ENCODE measurements around the gene HIF1A.
A peak's percentile ranks its signal among the peaks of the same experiment; 100 is the strongest.
"Not testable (repeated sequence)": the region's sequence is repeated elsewhere in the genome, so short reads cannot be mapped to it uniquely, and the experiment has no call there.

Gene HIF1A

GRCh38 chr14:61708693-61709092 is 13.4 kb downstream of the HIF1A start:
- not testable (repeated sequence) for DNase-seq (ENCODE audit: low spot score)

- no peak for DNase-seq (ENCODE audit: low spot score)
These were observed 15.8 kb downstream of the HIF1A start for GRCh38 chr14:61710853-61711817.

- DNase-seq (ENCODE audit: low spot score): no peak
These were observed 16.8 kb downstream of the HIF1A start for GRCh38 chr14:61712137-61712536.

DNA sequence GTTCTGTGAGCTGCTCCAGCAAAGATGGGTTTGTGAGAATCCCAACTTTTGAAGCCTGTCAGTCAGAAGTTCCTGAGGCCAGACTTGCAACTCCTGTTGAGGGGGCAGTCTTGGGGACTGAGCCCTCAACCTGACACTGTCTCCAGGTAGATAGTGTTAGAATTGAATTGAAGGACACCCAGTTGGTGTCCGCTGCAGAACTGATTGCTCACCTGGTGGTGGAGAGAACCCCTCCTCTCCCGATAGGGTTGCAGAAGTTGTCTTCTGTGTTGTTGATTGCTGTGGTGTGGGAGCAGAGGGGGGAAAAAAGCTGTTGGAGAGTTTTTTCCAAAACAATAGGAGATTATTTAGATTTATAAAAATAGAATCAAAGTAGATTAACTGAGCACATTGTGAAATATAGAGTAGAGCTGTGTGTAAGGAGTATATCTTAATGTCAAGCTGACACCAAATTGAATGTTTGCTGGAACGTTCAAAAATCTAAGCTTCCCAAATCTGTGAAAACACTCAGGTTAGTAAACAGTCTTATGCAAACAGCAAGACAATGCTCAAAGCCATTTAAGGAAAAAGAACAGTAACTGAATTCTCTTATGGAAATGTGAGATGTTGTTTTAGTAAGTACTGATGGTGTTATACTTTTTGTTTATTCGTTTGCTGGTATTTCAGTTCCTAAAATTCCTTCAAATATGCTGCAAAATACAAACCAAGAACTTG is 18.6 kb downstream of the HIF1A start:
- DNase-seq (ENCODE audit: low spot score): no peak

DNA sequence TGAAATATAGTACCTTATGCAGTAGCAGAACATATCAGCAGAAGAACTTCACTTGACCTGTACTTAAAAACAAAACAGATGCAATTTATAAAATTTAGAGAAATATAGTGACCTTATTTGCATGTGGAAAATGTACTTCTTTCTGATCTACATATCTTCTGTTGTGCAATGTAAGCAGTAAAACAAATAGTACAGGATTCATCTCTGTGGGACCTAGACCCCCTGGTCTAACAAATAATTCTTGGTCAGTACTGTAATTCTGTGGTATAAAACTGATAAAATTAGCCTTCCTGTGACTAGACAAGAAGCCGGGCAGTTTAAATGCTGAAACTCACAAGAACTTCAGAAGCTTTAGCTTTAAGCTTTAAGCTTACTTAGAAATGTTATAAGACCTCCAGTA is 21.6 kb downstream of the HIF1A start:
- DNase-seq (ENCODE audit: low spot score): no peak

- no peak for DNase-seq (ENCODE audit: low spot score)
These were observed 22.7 kb downstream of the HIF1A start for GRCh38 chr14:61718039-61718438.

- DNase-seq (ENCODE audit: low spot score): peak; percentile 31
These were observed 24.3 kb downstream of the HIF1A start for GRCh38 chr14:61719344-61720293.

DNA sequence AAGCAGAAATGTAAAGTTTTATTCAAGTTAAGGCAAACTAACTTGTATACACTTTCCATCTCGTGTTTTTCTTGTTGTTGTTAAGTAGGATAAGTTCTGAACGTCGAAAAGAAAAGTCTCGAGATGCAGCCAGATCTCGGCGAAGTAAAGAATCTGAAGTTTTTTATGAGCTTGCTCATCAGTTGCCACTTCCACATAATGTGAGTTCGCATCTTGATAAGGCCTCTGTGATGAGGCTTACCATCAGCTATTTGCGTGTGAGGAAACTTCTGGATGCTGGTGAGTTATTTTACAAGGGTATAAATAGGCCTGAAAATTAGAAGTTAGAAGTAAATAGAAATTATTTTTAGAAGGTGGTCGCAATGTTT is 25.0 kb downstream of the HIF1A start:
- DNase-seq (ENCODE audit: low spot score): no peak

DNA sequence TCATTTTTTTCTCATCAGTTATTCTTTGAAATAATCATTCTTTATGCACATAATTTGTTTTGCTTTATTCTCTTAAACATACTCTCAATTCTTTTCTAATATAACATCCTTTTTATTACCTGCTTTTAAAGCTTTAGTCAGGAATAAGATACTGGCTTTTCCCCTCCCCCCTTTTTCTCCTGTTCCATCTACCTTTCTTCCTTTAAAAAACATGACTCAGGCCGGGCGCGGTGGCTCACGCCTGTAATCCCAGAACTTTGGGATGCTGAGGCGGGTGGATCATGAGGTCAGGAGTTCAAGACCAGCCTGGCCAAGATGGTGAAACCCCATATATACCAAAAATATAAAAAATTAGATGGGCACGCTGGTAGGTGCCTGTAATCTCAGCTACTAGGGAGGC is 25.4 kb downstream of the HIF1A start:
- no peak for DNase-seq (ENCODE audit: low spot score)

GRCh38 chr14:61724133-61724532 is 28.8 kb downstream of the HIF1A start:
- DNase-seq (ENCODE audit: low spot score): no peak

DNA sequence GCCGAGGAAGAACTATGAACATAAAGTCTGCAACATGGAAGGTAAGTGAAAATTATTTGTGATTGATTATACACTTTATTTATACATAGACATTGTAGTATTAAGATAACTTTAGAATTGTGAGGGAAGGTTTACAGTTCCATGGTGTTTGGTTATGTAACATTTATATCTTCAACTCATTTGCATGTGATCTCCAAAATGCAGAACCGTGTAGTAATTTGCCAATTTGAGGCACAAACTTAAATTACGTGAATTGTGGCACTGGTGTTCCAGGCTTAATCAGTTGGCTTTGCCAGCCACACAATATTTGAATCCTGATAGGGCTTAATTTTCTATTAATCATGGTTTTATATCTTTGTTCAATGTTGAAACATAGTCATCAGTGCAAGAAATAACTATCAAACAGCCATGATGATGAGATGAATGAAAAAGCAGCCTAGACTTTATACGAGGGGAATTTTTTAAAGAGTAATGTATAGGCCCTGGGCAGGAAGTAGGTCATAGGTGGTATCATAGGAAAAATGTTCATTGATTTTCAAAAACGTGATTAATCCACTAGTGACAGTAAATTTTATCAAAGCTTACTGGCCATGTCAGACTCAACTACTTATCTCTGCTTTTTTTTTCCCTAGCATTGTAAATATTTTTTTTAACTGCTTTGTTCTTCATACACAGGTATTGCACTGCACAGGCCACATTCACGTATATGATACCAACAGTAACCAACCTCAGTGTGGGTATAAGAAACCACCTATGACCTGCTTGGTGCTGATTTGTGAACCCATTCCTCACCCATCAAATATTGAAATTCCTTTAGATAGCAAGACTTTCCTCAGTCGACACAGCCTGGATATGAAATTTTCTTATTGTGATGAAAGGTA is 31.7 kb downstream of the HIF1A start:
- no peak for DNase-seq (ENCODE audit: low spot score)

GRCh38 chr14:61730756-61731373 is 35.6 kb downstream of the HIF1A start:
- DNase-seq (ENCODE audit: low spot score): peak; percentile 48

DNA sequence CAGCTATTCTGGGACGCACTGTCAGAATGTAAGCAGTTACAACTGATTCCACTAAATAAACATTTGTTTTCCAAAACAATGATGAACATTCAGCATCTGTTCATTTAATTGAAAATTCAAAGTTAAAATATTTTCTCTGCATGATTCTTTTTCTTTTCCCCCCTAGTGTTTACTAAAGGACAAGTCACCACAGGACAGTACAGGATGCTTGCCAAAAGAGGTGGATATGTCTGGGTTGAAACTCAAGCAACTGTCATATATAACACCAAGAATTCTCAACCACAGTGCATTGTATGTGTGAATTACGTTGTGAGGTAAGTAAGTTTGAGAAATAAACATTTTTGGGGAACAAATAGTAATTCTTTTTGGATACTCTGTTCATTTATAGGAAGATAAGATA is 38.7 kb downstream of the HIF1A start:
- DNase-seq (ENCODE audit: low spot score): no peak

DNA sequence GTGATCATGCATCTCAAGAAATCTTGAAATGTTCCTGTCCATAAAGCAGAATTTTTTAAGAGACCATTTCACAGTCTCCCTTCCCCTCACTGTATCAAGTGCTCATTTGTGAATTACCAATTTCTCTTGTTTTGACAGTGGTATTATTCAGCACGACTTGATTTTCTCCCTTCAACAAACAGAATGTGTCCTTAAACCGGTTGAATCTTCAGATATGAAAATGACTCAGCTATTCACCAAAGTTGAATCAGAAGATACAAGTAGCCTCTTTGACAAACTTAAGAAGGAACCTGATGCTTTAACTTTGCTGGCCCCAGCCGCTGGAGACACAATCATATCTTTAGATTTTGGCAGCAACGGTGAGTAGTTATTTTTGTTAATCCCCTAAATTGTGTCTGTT is 41.4 kb downstream of the HIF1A start:
- no peak for DNase-seq (ENCODE audit: low spot score)

DNA sequence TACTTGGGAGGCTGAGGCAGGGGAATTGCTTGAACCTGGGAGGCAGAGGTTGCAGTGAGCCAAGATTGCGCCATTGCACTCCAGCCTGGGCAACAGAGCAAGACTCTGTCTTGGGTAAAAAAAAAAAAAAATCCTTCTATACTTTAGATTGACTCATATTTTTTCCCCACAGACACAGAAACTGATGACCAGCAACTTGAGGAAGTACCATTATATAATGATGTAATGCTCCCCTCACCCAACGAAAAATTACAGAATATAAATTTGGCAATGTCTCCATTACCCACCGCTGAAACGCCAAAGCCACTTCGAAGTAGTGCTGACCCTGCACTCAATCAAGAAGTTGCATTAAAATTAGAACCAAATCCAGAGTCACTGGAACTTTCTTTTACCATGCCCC is 42.6 kb downstream of the HIF1A start:
- DNase-seq (ENCODE audit: low spot score): no peak

DNA sequence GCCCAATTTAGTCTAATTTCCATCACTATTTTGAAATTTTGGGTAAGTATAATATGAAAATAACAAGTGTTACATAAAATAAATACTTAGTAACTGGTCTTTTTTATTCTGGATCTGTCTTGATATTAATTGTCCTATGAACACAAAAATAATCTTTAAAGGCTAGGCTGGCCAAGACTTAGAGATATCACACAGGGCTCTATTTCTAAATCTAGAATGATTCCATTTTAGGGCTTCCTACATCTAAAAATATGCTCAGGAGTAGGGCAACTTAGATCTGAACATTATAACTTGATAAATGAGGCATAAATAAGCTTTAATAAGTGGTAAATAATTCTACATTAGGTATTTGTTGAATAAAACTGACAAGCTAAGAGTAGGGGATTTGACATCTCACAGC is 43.8 kb downstream of the HIF1A start:
- no peak for DNase-seq (ENCODE audit: low spot score)

GRCh38 chr14:61742371-61742770 is 47.1 kb downstream of the HIF1A start:
- DNase-seq (ENCODE audit: low spot score): no peak

DNA sequence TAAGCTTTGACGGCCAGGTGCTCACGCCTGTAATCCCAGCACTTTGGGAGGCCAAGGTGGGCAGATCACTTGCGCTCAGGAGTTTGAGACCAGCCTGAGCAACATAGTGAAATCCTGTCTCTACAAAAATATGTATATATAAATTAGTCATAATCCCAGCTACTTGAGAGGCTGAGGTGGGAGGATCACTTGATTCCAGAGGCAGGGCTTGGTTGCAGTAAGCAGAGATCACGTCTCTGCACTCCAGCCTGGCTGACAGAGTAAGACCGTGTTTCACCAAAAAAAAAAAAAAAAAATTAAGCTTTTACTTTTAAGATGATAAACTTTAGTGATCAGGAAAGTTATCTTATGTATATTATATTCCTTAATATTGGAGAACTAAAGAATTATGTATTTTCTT is 48.9 kb downstream of the HIF1A start:
- no peak for DNase-seq (ENCODE audit: low spot score)

GRCh38 chr14:61746346-61746745 is 51.0 kb downstream of the HIF1A start:
- DNase-seq (ENCODE audit: low spot score): not testable (repeated sequence)

DNA sequence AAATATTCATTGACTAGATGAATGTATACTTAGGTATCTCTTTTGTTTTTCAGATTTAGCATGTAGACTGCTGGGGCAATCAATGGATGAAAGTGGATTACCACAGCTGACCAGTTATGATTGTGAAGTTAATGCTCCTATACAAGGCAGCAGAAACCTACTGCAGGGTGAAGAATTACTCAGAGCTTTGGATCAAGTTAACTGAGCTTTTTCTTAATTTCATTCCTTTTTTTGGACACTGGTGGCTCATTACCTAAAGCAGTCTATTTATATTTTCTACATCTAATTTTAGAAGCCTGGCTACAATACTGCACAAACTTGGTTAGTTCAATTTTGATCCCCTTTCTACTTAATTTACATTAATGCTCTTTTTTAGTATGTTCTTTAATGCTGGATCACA is 51.6 kb downstream of the HIF1A start:
- DNase-seq (ENCODE audit: low spot score): no peak

DNA sequence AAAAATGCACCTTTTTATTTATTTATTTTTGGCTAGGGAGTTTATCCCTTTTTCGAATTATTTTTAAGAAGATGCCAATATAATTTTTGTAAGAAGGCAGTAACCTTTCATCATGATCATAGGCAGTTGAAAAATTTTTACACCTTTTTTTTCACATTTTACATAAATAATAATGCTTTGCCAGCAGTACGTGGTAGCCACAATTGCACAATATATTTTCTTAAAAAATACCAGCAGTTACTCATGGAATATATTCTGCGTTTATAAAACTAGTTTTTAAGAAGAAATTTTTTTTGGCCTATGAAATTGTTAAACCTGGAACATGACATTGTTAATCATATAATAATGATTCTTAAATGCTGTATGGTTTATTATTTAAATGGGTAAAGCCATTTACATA is 52.0 kb downstream of the HIF1A start:
- no peak for DNase-seq (ENCODE audit: low spot score)
